Naive B cell (primary cell): Measurements from ENCODE around the gene TFPT. TPM values are rescaled to one million over a fixed set of nuclear protein-coding genes. Genes with fewer than 3 reads are reported as not detected.

ENCODE experiments used
- ATAC-seq, 2 donors: fragments of 150-1000 bp; cut with Tn5 transposase; 2 replicates each; pipeline ENCODE4 v1.10.0; 2021; ENCODE audit warnings: low read depth in 2 of 2, mild to moderate bottlenecking in 2 of 2, moderate library complexity in 2 of 2
- DNase-seq: peaks from one replicate; pipeline ENCODE4 v3.0.0; 2022
- H3K27ac Mint-ChIP-seq, 6 donors: one replicate each; pipeline ENCODE4 v1.8.0; 2020 to 2022; ENCODE audit warnings: mild to moderate bottlenecking in 6 of 6, mixed read lengths in 6 of 6, moderate library complexity in 5 of 6, inconsistent platforms in 2 of 6
- H3K27me3 Mint-ChIP-seq, 3 donors: one replicate each; pipeline ENCODE4 v1.8.0; 2021 to 2022; ENCODE audit warnings: mixed read lengths in 3 of 3, mild to moderate bottlenecking in 1 of 3
- H3K36me3 Mint-ChIP-seq, 2 donors: one replicate each; pipeline ENCODE4 v1.8.0; 2020 to 2022; ENCODE audit warnings: mixed read lengths in 2 of 2, inconsistent platforms in 1 of 2, mild to moderate bottlenecking in 1 of 2
- H3K4me1 Mint-ChIP-seq, 3 donors: one replicate each; pipeline ENCODE4 v1.8.0; 2020 to 2022; ENCODE audit warnings: mixed read lengths in 3 of 3, inconsistent platforms in 1 of 3, mild to moderate bottlenecking in 1 of 3, moderate library complexity in 1 of 3
- H3K4me3 Mint-ChIP-seq, 8 donors: one replicate each; pipeline ENCODE4 v1.8.0; 2020 to 2022; ENCODE audit warnings: mild to moderate bottlenecking in 8 of 8, mixed read lengths in 8 of 8, moderate library complexity in 8 of 8, inconsistent platforms in 2 of 8
- H3K9me3 Mint-ChIP-seq, 7 donors: one replicate each; pipeline ENCODE4 v1.8.0; 2020 to 2022; ENCODE audit warnings: mixed read lengths in 7 of 7, mild to moderate bottlenecking in 5 of 7, inconsistent platforms in 2 of 7, moderate library complexity in 1 of 7
- polyA plus RNA-seq, 6 donors: library from polyadenylated mRNA; unstranded; fragments of 300-500 nt; fragmentation: Illumina TruSeq; gene quantifications; one replicate each; pipeline ENCODE4 v1.2.3, GENCODE V29; 2021; ENCODE audit warnings: low read depth in 6 of 6

The TFPT gene
- polyA plus RNA-seq, 6 donors from 2014 or later = 7.2 to 11.6 (median 9.2) TPM

- ATAC-seq = no peak
- Mint-ChIP-seq H3K27me3 (no peaks in the 10 kb centered on the region), H3K4me3 (peak overlapping the region; percentile 83 to 95 (median 89)), H3K9me3 (no peaks in the 10 kb centered on the region), H3K27ac (peak overlapping the region; percentile 70 to 99 (median 94)), H3K4me1 (peaks cover 46 to 56% (median 51%) of the 10 kb centered on the region in 3 donors), H3K36me3 (peaks cover 0 to 16% of the 10 kb centered on the region in 2 donors)
- DNase-seq = no peak
Measured at GRCh38 chr19:54138489-54139256, 23.2 kb upstream of the TFPT start.

GRCh38 chr19:54137699-54138488, 22.4 kb upstream of the TFPT start, which contains the start of gene CNOT3:
CNOT3 (plus strand) TSS chr19:54137762; CDS start chr19:54142979, 5,217 bp downstream.
- peaks cover 46 to 51% (median 49%) of the 10 kb centered on the region in 3 donors for H3K4me1 Mint-ChIP-seq

GRCh38 chr19:54136864-54137698, 21.6 kb upstream of the TFPT start:
- Mint-ChIP-seq H3K4me1 (peaks cover 42 to 50% (median 45%) of the 10 kb centered on the region in 3 donors), H3K27me3 (no peaks in the 10 kb centered on the region), H3K36me3 (peaks cover 0 to 8% of the 10 kb centered on the region in 2 donors), H3K4me3 (peak overlapping the region; percentile 83 to 96 (median 90)), H3K27ac (peak overlapping the region; percentile 80 to 96 (median 90)), H3K9me3 (no peaks in the 10 kb centered on the region)
- DNase-seq (peak; percentile 100), ATAC-seq (peak; percentile 75 to 76)

More at GRCh38 chr19:54137699-54138488, 22.4 kb upstream of the TFPT start, which contains the start of gene CNOT3:
- ATAC-seq (no peak), DNase-seq (peak; percentile 20)
- Mint-ChIP-seq H3K27ac (peak within 1 kb of the TSS; percentile 80 to 99 (median 95)), H3K4me3 (peak within 1 kb of the TSS; percentile 83 to 96 (median 90)), H3K36me3 (peaks cover 0 to 8% of the 10 kb centered on the region in 2 donors), H3K9me3 (no peaks in the 10 kb centered on the region), H3K27me3 (no peaks in the 10 kb centered on the region)

GRCh38 chr19:54136086-54136863, 20.8 kb upstream of the TFPT start:
- Mint-ChIP-seq H3K4me1 (peaks cover 37 to 45% (median 41%) of the 10 kb centered on the region in 3 donors), H3K27me3 (no peaks in the 10 kb centered on the region)

GRCh38 chr19:54133957-54134590, 18.6 kb upstream of the TFPT start:
- no peak for DNase-seq
- ATAC-seq = no peak
- H3K27ac Mint-ChIP-seq = peak overlapping the region in 2 of 6 donors; percentile 53 to 68
- peak overlapping the region in 1 of 8 donors; percentile 55 for H3K4me3 Mint-ChIP-seq
- H3K27me3 Mint-ChIP-seq = no peaks in the 10 kb centered on the region
- peaks cover 21 to 24% (median 22%) of the 10 kb centered on the region in 3 donors for H3K4me1 Mint-ChIP-seq
- peaks cover 0 to 6% of the 10 kb centered on the region in 2 donors for H3K36me3 Mint-ChIP-seq
- no peaks in the 10 kb centered on the region for H3K9me3 Mint-ChIP-seq

More at GRCh38 chr19:54136086-54136863, 20.8 kb upstream of the TFPT start:
- Mint-ChIP-seq H3K27ac (peak overlapping the region in 5 of 6 donors; percentile 79 to 96 (median 91)), H3K9me3 (no peaks in the 10 kb centered on the region), H3K4me3 (peak overlapping the region; percentile 83 to 96 (median 90)), H3K36me3 (peaks cover 0 to 8% of the 10 kb centered on the region in 2 donors)
- DNase-seq = no peak
- ATAC-seq = no peak

GRCh38 chr19:54133312-54133956, 18.0 kb upstream of the TFPT start:
- no peak overlapping the region for H3K27ac Mint-ChIP-seq

GRCh38 chr19:54129617-54129996, 14.2 kb upstream of the TFPT start:
- Mint-ChIP-seq H3K36me3 (peaks cover 0 to 9% of the 10 kb centered on the region in 2 donors), H3K27me3 (no peaks in the 10 kb centered on the region)

More at GRCh38 chr19:54133312-54133956, 18.0 kb upstream of the TFPT start:
- Mint-ChIP-seq H3K9me3 (no peaks in the 10 kb centered on the region), H3K36me3 (no peaks in the 10 kb centered on the region), H3K4me3 (no peak overlapping the region), H3K4me1 (peaks cover 15 to 17% (median 16%) of the 10 kb centered on the region in 3 donors), H3K27me3 (no peaks in the 10 kb centered on the region)
- no peak for DNase-seq
- no peak for ATAC-seq

GRCh38 chr19:54128796-54129616, 13.5 kb upstream of the TFPT start:
- peaks cover 0 to 9% of the 10 kb centered on the region in 2 donors for H3K36me3 Mint-ChIP-seq
- peaks cover 0 to under 1% (median 0%) of the 10 kb centered on the region in 3 donors for H3K4me1 Mint-ChIP-seq
- H3K27me3 Mint-ChIP-seq = no peaks in the 10 kb centered on the region
- no peak overlapping the region for H3K27ac Mint-ChIP-seq
- DNase-seq (no peak), ATAC-seq (no peak)
- no peak overlapping the region for H3K4me3 Mint-ChIP-seq
- no peaks in the 10 kb centered on the region for H3K9me3 Mint-ChIP-seq

More at GRCh38 chr19:54129617-54129996, 14.2 kb upstream of the TFPT start:
- H3K27ac Mint-ChIP-seq = no peak overlapping the region
- H3K4me3 Mint-ChIP-seq = no peak overlapping the region
- H3K9me3 Mint-ChIP-seq = no peaks in the 10 kb centered on the region
- ATAC-seq = no peak
- H3K4me1 Mint-ChIP-seq = peaks cover 4 to 6% (median 5%) of the 10 kb centered on the region in 3 donors
- DNase-seq = no peak

GRCh38 chr19:54128441-54128725, 12.9 kb upstream of the TFPT start:
- no peak overlapping the region for H3K27ac Mint-ChIP-seq
- H3K4me1 Mint-ChIP-seq = no peaks in the 10 kb centered on the region
- DNase-seq (no peak), ATAC-seq (no peak)
- H3K36me3 Mint-ChIP-seq = peaks cover 0 to 9% of the 10 kb centered on the region in 2 donors
- H3K9me3 Mint-ChIP-seq = no peaks in the 10 kb centered on the region
- no peak overlapping the region for H3K4me3 Mint-ChIP-seq
- no peaks in the 10 kb centered on the region for H3K27me3 Mint-ChIP-seq

GRCh38 chr19:54127688-54128440, 12.4 kb upstream of the TFPT start:
- H3K36me3 Mint-ChIP-seq = peaks cover 0 to 14% of the 10 kb centered on the region in 2 donors

More at GRCh38 chr19:54127688-54128440, 12.4 kb upstream of the TFPT start:
- peak overlapping the region in 1 of 6 donors; percentile 72 for H3K27ac Mint-ChIP-seq
- H3K27me3 Mint-ChIP-seq = no peaks in the 10 kb centered on the region
- no peak for ATAC-seq
- H3K4me1 Mint-ChIP-seq = no peaks in the 10 kb centered on the region
- H3K9me3 Mint-ChIP-seq = no peaks in the 10 kb centered on the region
- H3K4me3 Mint-ChIP-seq = no peak overlapping the region
- no peak for DNase-seq
